ENCODE measurements around the gene ANKRD7. TPM values are rescaled to one million over a fixed set of nuclear protein-coding genes. Genes with fewer than 3 reads are reported as not detected.

Gene ANKRD7
- total and polyA plus RNA-seq, 4 donors = 0.42 TPM; not detected in 3

DNA sequence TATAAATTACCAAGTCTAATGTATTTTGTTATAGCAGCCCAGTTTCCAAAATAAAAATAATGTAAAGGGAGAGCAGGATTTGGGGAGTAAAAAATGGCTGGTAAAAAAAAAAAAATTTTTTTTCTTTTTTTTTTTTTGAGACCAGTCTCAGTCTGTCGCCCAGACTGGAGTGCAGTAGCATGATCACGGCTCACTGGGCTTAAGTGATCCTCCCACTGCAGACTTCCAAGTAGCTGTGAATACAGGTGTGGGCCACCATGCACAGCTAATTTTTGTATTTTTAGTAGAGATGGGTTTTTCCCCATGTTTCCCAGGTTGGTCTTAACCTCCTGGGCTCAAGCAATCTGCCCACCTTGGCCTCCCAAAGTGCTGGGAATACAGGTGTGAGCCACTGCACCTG, 45.3 kb upstream of the ANKRD7 start:
- Histone ChIP-seq H3K4me1 (ENCODE audit: control insufficient read depth in 4 of 4, insufficient read depth in 4 of 4, low read length in 3 of 4) (peaks cover 3 to 7% (median 5%) of the 10 kb centered on the region in 4 donors), H3K36me3 (ENCODE audit: control insufficient read depth in 4 of 4, insufficient read depth in 3 of 4, low read depth in 1 of 4, low read length in 3 of 4) (no peaks in the 10 kb centered on the region), H3K27me3 (ENCODE audit: control insufficient read depth in 4 of 4, insufficient read depth in 4 of 4, low read length in 3 of 4) (no peaks in the 10 kb centered on the region), H3K9me3 (ENCODE audit: control insufficient read depth in 4 of 4, low read length in 3 of 4) (no peaks in the 10 kb centered on the region), H3K9ac (ENCODE audit: low read depth in 1 of 2, low read length in 2 of 2) (no peak overlapping the region), H3K27ac (ENCODE audit: low read depth in 1 of 2, low read length in 2 of 2) (no peak overlapping the region), H3K4me3 (ENCODE audit: low read depth in 1 of 3, low read length in 3 of 3) (no peak overlapping the region)
- 96% methylated on average over 2 of the region's 2 CpGs for WGBS
- no peak for DNase-seq (ENCODE audit: low spot score)
- TF ChIP-seq GABPA (IDR thresholded peaks at IDR 0.05 in 1 of 2, conservative IDR thresholded peaks at IDR 0.05 in 1 of 2) (no peak), RXRA (IDR thresholded peaks at IDR 0.05) (no peak), TAF1 (conservative IDR thresholded peaks at IDR 0.05) (no peak), FOXA2 (IDR thresholded peaks at IDR 0.05) (no peak), SP1 (IDR thresholded peaks at IDR 0.05) (no peak), NR2F2 (IDR thresholded peaks at IDR 0.05) (no peak), ATF3 (IDR thresholded peaks at IDR 0.05) (no peak), EGR1 (IDR thresholded peaks at IDR 0.05; ENCODE audit: low read depth in 2 of 2) (no peak), JUND (IDR thresholded peaks at IDR 0.05) (no peak), HNF4G (IDR thresholded peaks at IDR 0.05) (no peak), FOXA1 (IDR thresholded peaks at IDR 0.05) (no peak), ZBTB33 (IDR thresholded peaks at IDR 0.05) (no peak)
- TF ChIP-seq, protein P1, sequence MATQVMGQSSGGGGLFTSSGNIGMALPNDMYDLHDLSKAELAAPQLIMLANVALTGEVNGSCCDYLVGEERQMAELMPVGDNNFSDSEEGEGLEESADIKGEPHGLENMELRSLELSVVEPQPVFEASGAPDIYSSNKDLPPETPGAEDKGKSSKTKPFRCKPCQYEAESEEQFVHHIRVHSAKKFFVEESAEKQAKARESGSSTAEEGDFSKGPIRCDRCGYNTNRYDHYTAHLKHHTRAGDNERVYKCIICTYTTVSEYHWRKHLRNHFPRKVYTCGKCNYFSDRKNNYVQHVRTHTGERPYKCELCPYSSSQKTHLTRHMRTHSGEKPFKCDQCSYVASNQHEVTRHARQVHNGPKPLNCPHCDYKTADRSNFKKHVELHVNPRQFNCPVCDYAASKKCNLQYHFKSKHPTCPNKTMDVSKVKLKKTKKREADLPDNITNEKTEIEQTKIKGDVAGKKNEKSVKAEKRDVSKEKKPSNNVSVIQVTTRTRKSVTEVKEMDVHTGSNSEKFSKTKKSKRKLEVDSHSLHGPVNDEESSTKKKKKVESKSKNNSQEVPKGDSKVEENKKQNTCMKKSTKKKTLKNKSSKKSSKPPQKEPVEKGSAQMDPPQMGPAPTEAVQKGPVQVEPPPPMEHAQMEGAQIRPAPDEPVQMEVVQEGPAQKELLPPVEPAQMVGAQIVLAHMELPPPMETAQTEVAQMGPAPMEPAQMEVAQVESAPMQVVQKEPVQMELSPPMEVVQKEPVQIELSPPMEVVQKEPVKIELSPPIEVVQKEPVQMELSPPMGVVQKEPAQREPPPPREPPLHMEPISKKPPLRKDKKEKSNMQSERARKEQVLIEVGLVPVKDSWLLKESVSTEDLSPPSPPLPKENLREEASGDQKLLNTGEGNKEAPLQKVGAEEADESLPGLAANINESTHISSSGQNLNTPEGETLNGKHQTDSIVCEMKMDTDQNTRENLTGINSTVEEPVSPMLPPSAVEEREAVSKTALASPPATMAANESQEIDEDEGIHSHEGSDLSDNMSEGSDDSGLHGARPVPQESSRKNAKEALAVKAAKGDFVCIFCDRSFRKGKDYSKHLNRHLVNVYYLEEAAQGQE (IDR thresholded peaks at IDR 0.05) = no peak
- TF ChIP-seq, protein P2, sequence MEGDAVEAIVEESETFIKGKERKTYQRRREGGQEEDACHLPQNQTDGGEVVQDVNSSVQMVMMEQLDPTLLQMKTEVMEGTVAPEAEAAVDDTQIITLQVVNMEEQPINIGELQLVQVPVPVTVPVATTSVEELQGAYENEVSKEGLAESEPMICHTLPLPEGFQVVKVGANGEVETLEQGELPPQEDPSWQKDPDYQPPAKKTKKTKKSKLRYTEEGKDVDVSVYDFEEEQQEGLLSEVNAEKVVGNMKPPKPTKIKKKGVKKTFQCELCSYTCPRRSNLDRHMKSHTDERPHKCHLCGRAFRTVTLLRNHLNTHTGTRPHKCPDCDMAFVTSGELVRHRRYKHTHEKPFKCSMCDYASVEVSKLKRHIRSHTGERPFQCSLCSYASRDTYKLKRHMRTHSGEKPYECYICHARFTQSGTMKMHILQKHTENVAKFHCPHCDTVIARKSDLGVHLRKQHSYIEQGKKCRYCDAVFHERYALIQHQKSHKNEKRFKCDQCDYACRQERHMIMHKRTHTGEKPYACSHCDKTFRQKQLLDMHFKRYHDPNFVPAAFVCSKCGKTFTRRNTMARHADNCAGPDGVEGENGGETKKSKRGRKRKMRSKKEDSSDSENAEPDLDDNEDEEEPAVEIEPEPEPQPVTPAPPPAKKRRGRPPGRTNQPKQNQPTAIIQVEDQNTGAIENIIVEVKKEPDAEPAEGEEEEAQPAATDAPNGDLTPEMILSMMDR (IDR thresholded peaks at IDR 0.05; ENCODE audit: low read depth, low read length, missing input control) = no peak
- TF ChIP-seq, protein P3, sequence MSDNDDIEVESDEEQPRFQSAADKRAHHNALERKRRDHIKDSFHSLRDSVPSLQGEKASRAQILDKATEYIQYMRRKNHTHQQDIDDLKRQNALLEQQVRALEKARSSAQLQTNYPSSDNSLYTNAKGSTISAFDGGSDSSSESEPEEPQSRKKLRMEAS (IDR thresholded peaks at IDR 0.05) = no peak

Measured in liver (tissue), 9 donors.